Fibroblast of villous mesenchyme (primary cell): ENCODE results near the gene RSRC1. TPM values are rescaled to one million over a fixed set of nuclear protein-coding genes. Genes with fewer than 3 reads are reported as not detected.

Experiments
- DNase-seq: peaks from one replicate; pipeline ENCODE4 v3.0.0-alpha.2; 2010; ENCODE audit warnings: low read depth
- H3K4me3 ChIP-seq: 2 replicates; pipeline ENCODE4 v1.5.1; 2011; ENCODE audit warnings: low read depth, mild to moderate bottlenecking, low read length
- total RNA-seq: library from RNA; depleted of rRNA; stranded (reverse); fragments of >200 nt; gene quantifications from 2 replicates; pipeline ENCODE4 v1.2.3, GENCODE V29; 2012
- TF ChIP-seq, protein P1 (sequence below): IDR thresholded peaks from 2 replicates; pipeline ENCODE4 v1.5.1; 2012; ENCODE audit warnings: low read depth, mild to moderate bottlenecking, low read length; ENCODE audit not compliant: insufficient read depth

RSRC1 gene
- total RNA-seq, 1 donor: 43.6 TPM

DNA sequence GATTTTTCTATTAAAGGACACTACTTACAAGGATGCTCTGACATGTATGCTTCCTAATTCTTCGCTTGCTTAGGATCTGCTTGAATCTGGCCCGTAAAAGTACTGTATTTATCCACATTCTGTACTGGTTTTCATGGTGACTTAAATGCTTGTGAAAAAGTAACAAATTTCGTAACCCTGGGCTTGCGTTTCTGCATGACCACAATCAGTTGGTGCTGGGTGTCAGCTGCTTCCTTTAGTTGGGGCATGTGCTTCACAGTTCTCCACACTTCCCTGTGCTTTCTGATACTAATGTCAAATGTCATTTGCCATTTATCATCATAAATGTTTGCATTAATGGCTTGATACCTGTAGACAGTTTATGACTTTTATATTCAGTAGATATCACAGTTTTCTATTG lies 242.7 kb downstream of the RSRC1 start:
- H3K4me3 ChIP-seq: no peak overlapping the region
- DNase-seq: peak; percentile 39
- TF ChIP-seq, protein P1, sequence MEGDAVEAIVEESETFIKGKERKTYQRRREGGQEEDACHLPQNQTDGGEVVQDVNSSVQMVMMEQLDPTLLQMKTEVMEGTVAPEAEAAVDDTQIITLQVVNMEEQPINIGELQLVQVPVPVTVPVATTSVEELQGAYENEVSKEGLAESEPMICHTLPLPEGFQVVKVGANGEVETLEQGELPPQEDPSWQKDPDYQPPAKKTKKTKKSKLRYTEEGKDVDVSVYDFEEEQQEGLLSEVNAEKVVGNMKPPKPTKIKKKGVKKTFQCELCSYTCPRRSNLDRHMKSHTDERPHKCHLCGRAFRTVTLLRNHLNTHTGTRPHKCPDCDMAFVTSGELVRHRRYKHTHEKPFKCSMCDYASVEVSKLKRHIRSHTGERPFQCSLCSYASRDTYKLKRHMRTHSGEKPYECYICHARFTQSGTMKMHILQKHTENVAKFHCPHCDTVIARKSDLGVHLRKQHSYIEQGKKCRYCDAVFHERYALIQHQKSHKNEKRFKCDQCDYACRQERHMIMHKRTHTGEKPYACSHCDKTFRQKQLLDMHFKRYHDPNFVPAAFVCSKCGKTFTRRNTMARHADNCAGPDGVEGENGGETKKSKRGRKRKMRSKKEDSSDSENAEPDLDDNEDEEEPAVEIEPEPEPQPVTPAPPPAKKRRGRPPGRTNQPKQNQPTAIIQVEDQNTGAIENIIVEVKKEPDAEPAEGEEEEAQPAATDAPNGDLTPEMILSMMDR: no peak

DNA sequence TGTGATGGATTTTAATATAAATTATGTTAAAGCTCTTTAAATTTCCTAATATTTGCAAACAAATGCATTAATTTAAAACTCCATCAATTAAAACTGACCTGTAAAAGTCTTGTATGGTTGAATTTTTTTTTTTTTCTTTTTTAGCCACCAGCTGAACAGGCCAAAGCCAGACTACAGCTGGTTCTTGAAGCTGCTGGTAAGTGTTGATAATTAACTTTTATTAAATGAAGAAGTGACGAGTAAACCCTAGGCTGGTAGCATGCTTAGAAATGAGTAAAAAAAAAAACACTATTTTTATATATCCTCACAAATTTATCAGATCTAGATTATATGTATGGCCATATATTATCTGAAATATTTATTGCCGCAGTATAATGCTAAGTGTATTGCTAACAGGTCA lies 244.8 kb downstream of the RSRC1 start:
- no peak overlapping the region for H3K4me3 ChIP-seq
- DNase-seq: no peak
- TF ChIP-seq, protein P1: no peak

DNA sequence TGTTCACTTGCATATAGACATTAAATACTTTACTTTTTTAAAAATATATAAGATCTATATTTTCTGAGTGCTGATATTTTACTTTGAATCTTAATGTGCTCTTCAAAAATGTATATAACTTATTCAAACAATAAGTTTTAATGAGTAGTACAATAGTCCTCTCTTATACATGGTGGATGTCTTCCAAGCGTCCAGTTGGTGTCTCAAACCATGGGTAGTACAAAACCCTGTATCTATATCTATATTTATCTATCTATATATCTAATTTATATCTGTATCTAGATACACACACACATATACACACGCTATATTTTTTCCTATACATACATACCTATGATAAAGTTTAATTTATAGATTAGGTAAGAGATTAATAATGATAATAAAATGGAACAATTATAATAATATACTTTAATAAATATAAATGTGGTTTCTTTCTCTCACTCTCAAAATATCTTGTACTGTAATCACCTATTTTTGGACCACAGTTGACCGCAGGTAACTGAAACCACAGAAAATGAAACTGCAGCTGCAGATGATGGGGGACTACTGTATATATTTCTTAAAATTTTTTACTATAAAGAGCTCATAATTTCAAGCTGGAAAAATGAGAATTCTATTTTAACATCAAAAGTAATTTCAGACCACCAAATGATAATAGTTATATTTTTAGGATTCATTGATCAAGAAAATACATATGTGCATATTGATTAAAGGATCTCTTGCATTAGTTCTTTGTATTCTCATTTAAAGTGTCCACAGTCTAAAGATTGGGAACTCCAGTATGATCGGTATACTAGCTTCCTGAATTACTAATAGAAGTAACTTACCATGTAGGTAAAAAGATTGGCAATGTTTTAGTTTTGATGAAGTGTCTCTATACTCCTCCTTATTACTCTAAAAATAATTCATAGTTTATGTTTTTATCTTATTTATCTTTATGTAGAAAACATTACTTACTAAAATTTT lies 246.0 kb downstream of the RSRC1 start:
- DNase-seq: no peak
- TF ChIP-seq, protein P1: no peak
- no peak overlapping the region for H3K4me3 ChIP-seq

DNA sequence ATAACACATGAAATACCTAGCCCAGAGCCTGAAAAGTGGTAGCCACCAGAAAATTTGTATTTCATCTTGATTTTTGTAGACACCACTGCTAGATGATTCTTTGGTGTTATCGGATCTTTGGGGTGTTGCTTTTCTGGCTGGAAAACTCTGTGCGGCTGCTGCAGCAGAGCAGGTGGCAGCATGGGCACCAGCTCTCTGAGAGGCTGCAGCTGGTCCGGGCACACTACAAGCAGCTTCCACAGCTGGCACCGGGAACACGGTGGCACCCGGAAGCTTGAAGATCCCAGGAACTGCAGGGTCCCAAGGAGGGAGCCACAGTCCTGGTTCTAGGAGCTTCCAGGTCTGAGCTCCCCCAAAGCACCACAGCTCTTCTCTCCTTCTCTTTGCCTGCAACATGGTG lies 249.4 kb downstream of the RSRC1 start:
- DNase-seq: no peak
- H3K4me3 ChIP-seq: no peak overlapping the region
- TF ChIP-seq, protein P1: no peak

DNA sequence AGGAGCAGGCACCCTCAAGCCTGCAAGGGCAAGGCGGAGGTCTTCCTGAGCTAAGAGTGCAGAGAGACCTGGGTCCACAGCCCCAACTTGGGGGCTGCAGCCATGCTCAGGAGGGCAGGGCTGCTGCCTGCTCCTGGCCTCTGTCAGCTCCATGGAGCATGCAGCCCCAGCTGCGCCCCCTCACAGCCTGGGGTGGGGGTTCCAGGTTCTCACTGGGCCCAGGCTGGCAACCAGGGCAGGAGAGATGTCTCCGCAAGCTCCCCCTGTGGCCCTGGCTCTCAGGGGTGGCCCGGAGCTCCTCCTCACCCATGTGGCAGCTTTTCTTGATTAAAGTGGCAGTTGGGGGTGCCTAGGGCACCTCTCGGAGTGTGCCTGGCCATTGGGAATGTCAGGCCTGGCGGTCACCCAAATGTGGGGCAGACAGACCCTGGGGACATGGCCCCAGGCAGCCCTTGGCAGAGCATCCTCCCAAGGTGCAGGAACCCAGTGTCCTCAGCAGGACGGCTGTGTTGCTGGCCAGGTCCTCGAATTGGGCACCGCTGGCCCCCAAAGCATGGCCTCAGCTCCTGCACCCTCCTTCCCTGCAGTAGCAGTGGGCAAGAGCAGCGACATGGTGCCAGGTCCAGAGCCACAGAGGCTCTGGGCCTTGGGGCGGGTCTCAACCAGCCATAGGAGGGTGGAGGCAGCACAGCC lies 251.0 kb downstream of the RSRC1 start:
- no peak for DNase-seq
- no peak overlapping the region for H3K4me3 ChIP-seq
- TF ChIP-seq, protein P1: no peak

DNA sequence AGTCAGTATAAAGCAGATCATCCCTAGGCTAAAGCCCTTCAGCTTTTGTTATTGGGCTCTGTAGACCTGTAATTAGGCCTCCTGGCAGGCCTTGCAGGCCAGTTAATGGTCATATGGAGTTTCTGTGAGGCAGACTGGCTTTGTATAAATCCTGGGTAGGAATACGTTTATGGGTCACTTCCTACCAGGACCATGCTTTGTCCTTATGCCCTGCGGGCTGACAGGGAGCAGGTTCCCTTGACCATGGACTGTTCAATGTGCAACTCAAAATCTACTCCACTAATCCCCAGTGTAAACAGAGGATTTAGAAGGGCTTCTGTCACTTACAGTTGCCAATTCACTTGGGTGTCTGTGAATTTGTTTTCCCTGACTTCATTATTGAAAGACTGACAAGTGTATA lies 258.4 kb downstream of the RSRC1 start:
- TF ChIP-seq, protein P1: no peak
- DNase-seq: no peak
- H3K4me3 ChIP-seq: no peak overlapping the region
